Small intestine (tissue), 7 donors: ENCODE data around the gene ZNF536. TPM values are rescaled to one million over a fixed set of nuclear protein-coding genes. Genes with fewer than 3 reads are reported as not detected.

Experiments
- DNase-seq, 2 donors: peaks; one replicate each; pipeline versions ENCODE4 v3.0.0 to v3.0.0-alpha.2; 2013
- FAIRE-seq: peaks from 2 replicates; lab custom pipeline; 2012; peaks lifted over from hg19 to GRCh38; lab: Jason Lieb, UNC
- H3K27ac ChIP-seq, 3 donors: one replicate each; pipeline ENCODE4 v1.5.1; 2013; ENCODE audit warnings: low read length in 2 of 3, mild to moderate bottlenecking in 2 of 3, control low read depth in 1 of 3, inconsistent platforms in 1 of 3, low read depth in 1 of 3, moderate library complexity in 1 of 3
- H3K27me3 ChIP-seq, 3 donors: one replicate each; pipeline ENCODE4 v1.6.1; 2013; ENCODE audit warnings: low read length in 3 of 3, inconsistent platforms in 1 of 3; ENCODE audit not compliant: control insufficient read depth in 3 of 3, insufficient read depth in 3 of 3
- H3K36me3 ChIP-seq, 3 donors: one replicate each; pipeline ENCODE4 v1.6.1; 2013; ENCODE audit warnings: low read length in 3 of 3, inconsistent platforms in 1 of 3, low read depth in 1 of 3, mild to moderate bottlenecking in 1 of 3, moderate library complexity in 1 of 3; ENCODE audit not compliant: control insufficient read depth in 3 of 3, insufficient read depth in 2 of 3
- H3K4me1 ChIP-seq, 3 donors: one replicate each; pipeline ENCODE4 v1.6.1; 2013; ENCODE audit warnings: low read length in 2 of 3, inconsistent platforms in 1 of 3, low read depth in 1 of 3, mild to moderate bottlenecking in 1 of 3, moderate library complexity in 1 of 3; ENCODE audit not compliant: control insufficient read depth in 3 of 3, insufficient read depth in 2 of 3
- H3K4me3 ChIP-seq, 3 donors: one replicate each; pipeline ENCODE4 v1.5.1; 2013; ENCODE audit warnings: low read length in 3 of 3, control low read depth in 1 of 3, inconsistent platforms in 1 of 3, low read depth in 1 of 3, mild to moderate bottlenecking in 1 of 3, moderate library complexity in 1 of 3
- H3K9me3 ChIP-seq, 2 donors: one replicate each; pipeline ENCODE4 v1.6.1; 2013; ENCODE audit warnings: low read depth in 1 of 2, low read length in 1 of 2; ENCODE audit not compliant: control insufficient read depth in 2 of 2, insufficient read depth in 1 of 2
- WGBS, 3 donors: extraction: QIAGEN DNeasy Blood & Tissue Kit; methylation state at CpG; one replicate each; pipeline ENCODE4 v1.1.7; 2013; 5-methylcytosine and 5-hydroxymethylcytosine counted together
- polyA plus RNA-seq, 4 donors: library from polyadenylated mRNA; stranded (reverse) in 3 of 4; unstranded in 1 of 4; fragments of 200-250 nt in 3 of 4; fragments of 120-200 nt in 1 of 4; gene quantifications; one replicate each; pipeline versions ENCODE4 v1.2.1 to v1.2.3, GENCODE V29; 2013
- donor health status: healthy with polysubstance abuse.
- donor health status: control.
- donor health status: control.
- donor health status: Bipolar disorder and iron deficiency.
- donor health status: healthy.

ZNF536 gene
- polyA plus RNA-seq, 4 donors = 0.27 to 3.3 (median 0.98) TPM; not detected in 1

GRCh38 chr19:30358821-30359580 is 13.2 kb upstream of the ZNF536 start:
- Histone ChIP-seq H3K27me3 (no peaks in the 10 kb centered on the region), H3K4me3 (no peak overlapping the region), H3K4me1 (no peaks in the 10 kb centered on the region), H3K36me3 (no peaks in the 10 kb centered on the region), H3K27ac (no peak overlapping the region), H3K9me3 (no peaks in the 10 kb centered on the region)
- no peak for FAIRE-seq
- no peak for DNase-seq
- WGBS, 3 donors = 69 to 75% (median 73%) methylated on average over 13 of the region's 13 CpGs

- H3K27ac ChIP-seq = no peak overlapping the region
- H3K27me3 ChIP-seq = no peaks in the 10 kb centered on the region
- DNase-seq (no peak), FAIRE-seq (no peak)
- H3K4me3 ChIP-seq = no peak overlapping the region
- H3K4me1 ChIP-seq = no peaks in the 10 kb centered on the region
- H3K36me3 ChIP-seq = no peaks in the 10 kb centered on the region
- WGBS, 3 donors = 75 to 81% (median 79%) methylated on average over 9 of the region's 9 CpGs
- no peaks in the 10 kb centered on the region for H3K9me3 ChIP-seq
Observed at GRCh38 chr19:30359936-30360335, 12.2 kb upstream of the ZNF536 start.

GRCh38 chr19:30360376-30361106 is 11.6 kb upstream of the ZNF536 start:
- H3K27ac ChIP-seq = peak overlapping the region in 1 of 3 donors; percentile 22
- DNase-seq (no peak), FAIRE-seq (no peak)
- WGBS, 3 donors = 56 to 67% (median 59%) methylated on average over 18 of the region's 18 CpGs
- H3K27me3 ChIP-seq = no peaks in the 10 kb centered on the region
- H3K4me1 ChIP-seq = no peaks in the 10 kb centered on the region
- H3K36me3 ChIP-seq = no peaks in the 10 kb centered on the region
- H3K4me3 ChIP-seq = no peak overlapping the region
- H3K9me3 ChIP-seq = no peaks in the 10 kb centered on the region

- WGBS, 3 donors = 65 to 92% (median 87%) methylated on average over 4 of the region's 4 CpGs
- Histone ChIP-seq H3K4me3 (no peak overlapping the region), H3K4me1 (no peaks in the 10 kb centered on the region), H3K36me3 (no peaks in the 10 kb centered on the region), H3K27ac (no peak overlapping the region), H3K9me3 (no peaks in the 10 kb centered on the region), H3K27me3 (no peaks in the 10 kb centered on the region)
- no peak for FAIRE-seq
- no peak for DNase-seq
Observed at GRCh38 chr19:30361107-30361447, 11.1 kb upstream of the ZNF536 start.

GRCh38 chr19:30361721-30362120 is 10.5 kb upstream of the ZNF536 start:
- WGBS, 3 donors = 80 to 87% (median 81%) methylated on average over 13 of the region's 13 CpGs
- no peak for FAIRE-seq

GRCh38 chr19:30362156-30362754 is 9.9 kb upstream of the ZNF536 start:
- Histone ChIP-seq H3K27me3 (no peaks in the 10 kb centered on the region), H3K27ac (no peak overlapping the region), H3K9me3 (no peaks in the 10 kb centered on the region), H3K36me3 (no peaks in the 10 kb centered on the region), H3K4me1 (no peaks in the 10 kb centered on the region), H3K4me3 (no peak overlapping the region)
- WGBS, 3 donors = 78 to 83% (median 82%) methylated on average over 6 of the region's 6 CpGs
- FAIRE-seq (no peak), DNase-seq (no peak)

More at GRCh38 chr19:30361721-30362120, 10.5 kb upstream of the ZNF536 start:
- Histone ChIP-seq H3K9me3 (no peaks in the 10 kb centered on the region), H3K36me3 (no peaks in the 10 kb centered on the region), H3K4me1 (no peaks in the 10 kb centered on the region), H3K27me3 (no peaks in the 10 kb centered on the region), H3K4me3 (no peak overlapping the region), H3K27ac (no peak overlapping the region)
- no peak for DNase-seq

- no peaks in the 10 kb centered on the region for H3K9me3 ChIP-seq
- WGBS, 3 donors = 77 to 90% (median 83%) methylated on average over 11 of the region's 11 CpGs
- peaks cover 0 to 3% (median 0%) of the 10 kb centered on the region in 3 donors for H3K27me3 ChIP-seq
- H3K27ac ChIP-seq = no peak overlapping the region
- no peak overlapping the region for H3K4me3 ChIP-seq
- H3K36me3 ChIP-seq = no peaks in the 10 kb centered on the region
- H3K4me1 ChIP-seq = no peaks in the 10 kb centered on the region
- FAIRE-seq (no peak), DNase-seq (no peak)
Observed at GRCh38 chr19:30363073-30363472, 9.1 kb upstream of the ZNF536 start.

GRCh38 chr19:30364866-30365800 is 7.1 kb upstream of the ZNF536 start:
- no peaks in the 10 kb centered on the region for H3K9me3 ChIP-seq
- FAIRE-seq (no peak), DNase-seq (no peak)
- WGBS, 3 donors = 52 to 56% (median 56%) methylated on average over 10 of the region's 10 CpGs
- no peaks in the 10 kb centered on the region for H3K4me1 ChIP-seq
- H3K27me3 ChIP-seq = peaks cover 0 to 3% (median 0%) of the 10 kb centered on the region in 3 donors
- H3K27ac ChIP-seq = peak overlapping the region in 1 of 3 donors; percentile 74
- no peak overlapping the region for H3K4me3 ChIP-seq
- H3K36me3 ChIP-seq = no peaks in the 10 kb centered on the region
